Chondrocyte (in vitro differentiated cells): Measurements from ENCODE around the gene COG5. TPM values are rescaled to one million over a fixed set of nuclear protein-coding genes. Genes with fewer than 3 reads are reported as not detected.

ENCODE experiments used
- DNase-seq: peaks from one replicate; pipeline ENCODE4 v3.0.0; 2021; ENCODE audit warnings: mixed read lengths, low spot score
- H3K27ac Mint-ChIP-seq: one replicate; pipeline ENCODE4 v1.8.0; 2021; ENCODE audit warnings: mild to moderate bottlenecking, moderate library complexity, mixed read lengths; ENCODE audit not compliant: unreplicated experiment
- H3K27me3 Mint-ChIP-seq: 2 replicates; pipeline ENCODE4 v1.8.0; 2021; ENCODE audit warnings: low read depth, mixed read lengths
- H3K36me3 Mint-ChIP-seq: 2 replicates; pipeline ENCODE4 v1.8.0; 2021; ENCODE audit warnings: low read depth, mixed read lengths
- H3K4me1 Mint-ChIP-seq: 2 replicates; pipeline ENCODE4 v1.8.0; 2021; ENCODE audit warnings: low read depth, mild to moderate bottlenecking, mixed read lengths
- H3K4me3 Mint-ChIP-seq: one replicate; pipeline ENCODE4 v1.8.0; 2021; ENCODE audit warnings: mild to moderate bottlenecking, moderate library complexity, mixed read lengths; ENCODE audit not compliant: unreplicated experiment
- H3K9me3 Mint-ChIP-seq: 2 replicates; pipeline ENCODE4 v1.8.0; 2021; ENCODE audit warnings: low read depth, mixed read lengths
- CTCF ChIP-seq: fragments of 200-600 bp; sonication (generic); IDR thresholded peaks from 2 replicates; pipeline ENCODE4 v1.5.0; 2021; ENCODE audit warnings: antibody characterized with exemption, mild to moderate bottlenecking, moderate library complexity
- total RNA-seq: library from RNA; stranded (reverse); gene quantifications from 3 replicates; pipeline ENCODE4 v1.2.1, GENCODE V29; 2021

COG5 gene
- total RNA-seq, 1 donor from 2014 or later: 52.8 TPM

- Mint-ChIP-seq H3K4me1 (no peaks in the 10 kb centered on the region), H3K4me3 (no peak overlapping the region), H3K9me3 (peaks cover 4% of the 10 kb centered on the region), H3K27ac (no peak overlapping the region), H3K27me3 (no peaks in the 10 kb centered on the region), H3K36me3 (peaks cover 12% of the 10 kb centered on the region)
- TF ChIP-seq CTCF: no peak
- DNase-seq: no peak
Measured at GRCh38 chr7:107414198-107414597, 149.5 kb downstream of the COG5 start.

- no peak for DNase-seq
- H3K4me1 Mint-ChIP-seq: peaks cover 8% of the 10 kb centered on the region
- H3K27ac Mint-ChIP-seq: peak overlapping the region; percentile 20
- no peaks in the 10 kb centered on the region for H3K27me3 Mint-ChIP-seq
- H3K9me3 Mint-ChIP-seq: peaks cover 4% of the 10 kb centered on the region
- peaks cover 16% of the 10 kb centered on the region for H3K36me3 Mint-ChIP-seq
- TF ChIP-seq CTCF: no peak
- no peak overlapping the region for H3K4me3 Mint-ChIP-seq
Measured at GRCh38 chr7:107408349-107408748, 155.4 kb downstream of the COG5 start.

GRCh38 chr7:107405559-107405958 lies 158.2 kb downstream of the COG5 start:
- H3K27me3 Mint-ChIP-seq: no peaks in the 10 kb centered on the region
- H3K4me1 Mint-ChIP-seq: peaks cover 8% of the 10 kb centered on the region
- peaks cover under 1% of the 10 kb centered on the region for H3K9me3 Mint-ChIP-seq
- H3K4me3 Mint-ChIP-seq: no peak overlapping the region
- H3K27ac Mint-ChIP-seq: no peak overlapping the region
- TF ChIP-seq CTCF: no peak
- H3K36me3 Mint-ChIP-seq: peaks cover 14% of the 10 kb centered on the region
- no peak for DNase-seq

- peaks cover 12% of the 10 kb centered on the region for H3K36me3 Mint-ChIP-seq
- DNase-seq: no peak
- no peak for TF ChIP-seq CTCF
- peaks cover 8% of the 10 kb centered on the region for H3K4me1 Mint-ChIP-seq
- H3K27me3 Mint-ChIP-seq: no peaks in the 10 kb centered on the region
- no peak overlapping the region for H3K27ac Mint-ChIP-seq
- H3K4me3 Mint-ChIP-seq: no peak overlapping the region
- no peaks in the 10 kb centered on the region for H3K9me3 Mint-ChIP-seq
Measured at GRCh38 chr7:107404740-107405537, 158.8 kb downstream of the COG5 start.

GRCh38 chr7:107398161-107398560 lies 165.6 kb downstream of the COG5 start:
- no peak for TF ChIP-seq CTCF
- H3K9me3 Mint-ChIP-seq: peaks cover 4% of the 10 kb centered on the region
- no peaks in the 10 kb centered on the region for H3K27me3 Mint-ChIP-seq
- peaks cover 22% of the 10 kb centered on the region for H3K4me1 Mint-ChIP-seq
- H3K4me3 Mint-ChIP-seq: no peak overlapping the region
- H3K36me3 Mint-ChIP-seq: peaks cover 4% of the 10 kb centered on the region
- DNase-seq: no peak
- H3K27ac Mint-ChIP-seq: no peak overlapping the region
